GM18861 (cell line): ENCODE measurements around the gene ADISSP.

Source experiments
- ATAC-seq: cut with Tn5 transposase; IDR thresholded peaks from one replicate; pipeline ENCODE4 v1.9.1; 2021; ENCODE audit not compliant: unreplicated experiment

The ADISSP gene

DNA sequence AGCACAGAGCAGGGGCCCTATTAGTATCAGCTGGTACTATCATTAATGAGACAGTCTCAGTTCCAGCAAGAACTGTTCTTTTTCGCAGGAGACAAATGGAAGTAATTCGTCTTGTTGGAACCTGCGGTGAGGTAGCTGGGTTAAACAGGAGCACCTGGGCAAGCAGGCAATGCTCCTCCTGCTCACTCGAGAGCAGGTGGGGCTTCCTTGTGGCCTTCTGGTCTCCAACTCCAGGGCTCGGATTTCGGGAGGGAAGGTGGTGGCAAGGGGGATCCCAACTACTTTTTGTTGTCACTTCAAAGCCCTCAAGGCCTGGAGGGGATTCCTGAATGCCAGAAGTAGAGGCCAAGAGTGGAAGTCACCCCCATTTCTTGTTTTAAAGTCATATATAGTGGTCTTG lies 15.0 kb upstream of the ADISSP start:
- ATAC-seq, result no peak

- ATAC-seq, result no peak
Observed at GRCh38 chr20:3781153-3781910, 13.8 kb upstream of the ADISSP start, which contains the start of gene SPEF1. SPEF1 (minus strand) TSS chr20:3781448; CDS start chr20:3781287, 161 bp downstream.

GRCh38 chr20:3778976-3779375 lies 11.4 kb upstream of the ADISSP start:
- no peak for ATAC-seq

GRCh38 chr20:3777716-3778629 lies 10.4 kb upstream of the ADISSP start:
- no peak for ATAC-seq

- ATAC-seq, result no peak
Observed at GRCh38 chr20:3777381-3777715, 9.8 kb upstream of the ADISSP start.

GRCh38 chr20:3775457-3776108 lies 8.0 kb upstream of the ADISSP start:
- ATAC-seq, result no peak

- ATAC-seq, result no peak
Observed at GRCh38 chr20:3771552-3772058, 4.1 kb upstream of the ADISSP start.

DNA sequence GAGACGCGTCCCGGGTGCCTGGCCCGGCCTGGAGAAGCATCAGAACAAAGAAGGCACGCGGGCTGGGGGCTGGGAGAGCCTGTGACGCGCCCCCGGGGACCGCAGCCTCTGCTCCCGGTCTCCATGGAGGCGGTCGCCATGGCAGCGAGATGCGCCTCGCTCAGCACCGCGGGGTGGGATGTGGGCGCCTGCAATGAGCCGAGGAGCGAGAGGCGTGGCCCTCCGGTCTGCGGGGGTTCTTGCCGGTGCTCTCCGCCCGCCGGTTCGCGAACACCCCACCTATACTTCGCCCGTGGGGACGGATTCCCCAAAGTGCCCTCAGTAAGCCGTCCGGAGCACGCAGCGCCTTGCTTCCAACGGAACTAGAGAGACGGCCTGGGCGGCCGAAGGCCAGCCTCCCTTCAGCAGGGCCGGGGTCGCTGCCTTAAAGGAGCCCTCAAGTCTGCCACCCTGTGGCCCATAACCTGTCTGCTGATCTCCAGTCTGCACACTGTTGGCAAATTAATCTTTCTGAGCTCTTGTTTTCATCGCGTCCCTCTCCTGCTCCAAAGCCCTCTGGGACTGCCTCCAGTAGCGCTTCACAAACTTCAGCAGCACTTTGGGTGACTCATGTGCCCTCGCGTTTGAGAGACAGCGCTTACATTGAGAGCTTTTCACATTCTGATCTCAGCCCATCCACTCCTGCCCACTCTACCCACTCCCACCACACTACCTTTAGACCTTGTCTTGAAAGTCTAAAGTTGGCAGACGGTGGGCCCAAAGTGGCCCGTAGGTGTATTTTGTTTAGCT lies 983 bp upstream of the ADISSP start:
- ATAC-seq, result no peak

- no peak for ATAC-seq
Observed at GRCh38 chr20:3767110-3767426, 485 bp downstream of the ADISSP start.

- no peak for ATAC-seq
Observed at GRCh38 chr20:3766422-3767109, 987 bp downstream of the ADISSP start.

DNA sequence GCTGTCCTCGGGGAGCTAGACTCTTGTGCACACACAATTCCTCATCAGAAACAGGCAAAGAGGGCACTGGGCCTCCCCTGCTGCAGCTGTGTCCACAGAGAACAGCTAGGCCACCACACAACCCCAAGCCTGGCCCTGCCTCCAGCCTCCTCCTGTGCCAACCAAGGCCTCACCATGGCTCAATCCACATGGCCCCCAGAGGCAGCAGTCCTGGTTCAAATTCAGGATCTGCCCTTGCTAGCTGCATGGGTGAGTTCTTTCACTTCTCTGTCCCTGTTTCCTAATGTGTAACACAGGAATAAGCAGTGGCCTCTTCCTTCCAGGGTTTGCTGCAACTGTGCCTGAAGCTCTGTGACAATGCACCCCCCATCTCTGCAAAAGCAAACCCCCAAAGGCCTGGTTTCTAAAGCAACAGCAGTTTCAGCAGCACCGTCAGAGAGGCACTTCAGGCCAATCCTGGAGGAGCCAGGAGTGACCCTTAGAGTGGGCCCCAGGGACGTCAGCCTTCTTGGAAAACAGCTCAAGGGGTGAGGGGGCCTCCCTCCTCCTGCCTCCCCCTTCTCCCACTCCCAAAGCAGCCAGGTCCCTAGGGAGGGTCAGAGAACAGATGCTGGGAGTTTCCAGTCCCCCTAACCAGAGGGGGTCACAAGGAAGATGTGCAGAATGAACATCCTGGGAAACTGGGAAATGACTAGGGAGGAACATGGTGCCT lies 2.2 kb downstream of the ADISSP start:
- no peak for ATAC-seq

DNA sequence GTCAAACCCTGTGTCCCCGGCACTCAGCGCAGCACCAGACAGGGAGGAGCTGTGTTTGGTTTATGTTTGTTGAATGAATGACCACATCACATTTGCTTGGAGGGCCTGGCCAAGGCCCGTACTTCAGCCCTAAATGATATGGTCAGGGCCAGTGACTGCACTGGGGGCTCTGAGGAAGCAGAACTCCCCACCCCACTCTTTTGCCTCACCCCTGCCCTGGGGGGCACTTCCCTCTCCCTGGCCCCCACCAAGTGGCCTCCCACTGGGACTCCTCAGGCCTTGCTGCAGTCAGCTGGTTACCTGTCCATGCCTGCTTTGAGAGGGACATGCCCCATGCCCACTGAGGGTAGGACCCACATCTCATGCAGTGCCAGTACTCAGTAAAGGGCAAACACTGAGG lies 2.9 kb downstream of the ADISSP start:
- ATAC-seq, result no peak

- no peak for ATAC-seq
Observed at GRCh38 chr20:3763671-3764601, 3.6 kb downstream of the ADISSP start.

- no peak for ATAC-seq
Observed at GRCh38 chr20:3760655-3761348, 6.8 kb downstream of the ADISSP start.

GRCh38 chr20:3759884-3760283 lies 7.7 kb downstream of the ADISSP start:
- ATAC-seq, result no peak

GRCh38 chr20:3759316-3759823 lies 8.2 kb downstream of the ADISSP start:
- ATAC-seq, result no peak

DNA sequence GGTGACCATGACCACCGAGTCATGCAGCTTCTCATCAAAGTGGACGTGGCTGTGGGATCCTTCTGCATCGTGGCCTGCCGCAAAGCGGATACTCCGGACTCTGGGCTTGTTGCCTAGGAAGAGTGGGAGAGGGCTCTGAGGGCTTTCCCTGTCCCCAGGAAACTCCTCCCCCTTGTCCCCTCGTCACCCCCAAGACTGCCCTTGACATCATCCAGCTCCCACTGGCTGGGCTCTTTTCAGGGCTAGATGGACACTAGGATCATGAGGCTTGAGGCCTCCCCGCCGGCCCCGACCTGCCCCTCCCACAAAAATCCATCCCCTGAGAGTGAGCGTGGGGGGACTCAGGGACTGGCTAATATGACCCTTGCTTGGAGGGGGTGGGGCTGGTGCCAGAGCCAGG lies 9.0 kb downstream of the ADISSP start:
- no peak for ATAC-seq

DNA sequence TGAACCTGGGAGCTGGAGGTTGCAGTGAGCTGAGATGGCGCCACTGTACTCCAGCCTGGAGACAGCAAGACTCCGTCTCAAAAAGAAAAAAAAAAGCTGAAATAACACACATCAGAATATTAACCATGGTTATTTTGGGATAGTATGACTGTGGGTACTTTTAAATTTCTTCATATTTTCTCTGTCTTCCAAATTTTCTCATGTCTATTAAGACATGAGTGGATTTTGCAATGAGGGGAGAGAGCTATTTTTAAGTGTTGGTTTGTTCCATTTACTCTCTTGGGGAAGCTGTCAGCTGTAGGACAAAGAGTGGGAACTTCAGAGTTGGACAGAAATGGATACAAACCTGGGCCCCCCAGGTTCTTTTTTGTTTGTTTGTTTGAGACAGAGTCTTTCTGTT lies 10.3 kb downstream of the ADISSP start:
- no peak for ATAC-seq
